Suppressor macrophage treated with lipopolysaccharide for 4 hours (primary cell): ENCODE results near the gene EIF1AX.

Source experiments
- DNase-seq: peaks from one replicate; pipeline ENCODE4 v3.0.0-alpha.2; 2020

The EIF1AX gene

DNA sequence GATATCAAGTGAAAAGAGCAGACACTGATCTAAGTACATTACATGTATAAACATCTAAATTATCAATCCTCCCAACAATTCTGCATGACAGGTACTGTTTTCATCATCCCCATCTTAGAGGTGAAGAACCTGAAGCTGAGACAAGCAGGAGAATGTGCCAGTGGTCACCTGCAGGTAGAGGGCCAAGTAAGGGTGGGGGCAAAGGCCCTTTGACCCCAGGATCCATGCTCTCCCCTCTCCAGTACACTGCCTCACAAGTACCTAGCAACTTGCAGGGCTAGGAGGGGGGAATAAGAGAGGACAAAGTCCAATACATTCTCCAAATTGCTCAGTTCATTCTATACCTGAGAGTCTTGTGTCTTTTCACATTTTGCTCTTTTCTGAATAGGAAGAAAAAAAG is 16.7 kb downstream of the EIF1AX start:
- no peak for DNase-seq

DNA sequence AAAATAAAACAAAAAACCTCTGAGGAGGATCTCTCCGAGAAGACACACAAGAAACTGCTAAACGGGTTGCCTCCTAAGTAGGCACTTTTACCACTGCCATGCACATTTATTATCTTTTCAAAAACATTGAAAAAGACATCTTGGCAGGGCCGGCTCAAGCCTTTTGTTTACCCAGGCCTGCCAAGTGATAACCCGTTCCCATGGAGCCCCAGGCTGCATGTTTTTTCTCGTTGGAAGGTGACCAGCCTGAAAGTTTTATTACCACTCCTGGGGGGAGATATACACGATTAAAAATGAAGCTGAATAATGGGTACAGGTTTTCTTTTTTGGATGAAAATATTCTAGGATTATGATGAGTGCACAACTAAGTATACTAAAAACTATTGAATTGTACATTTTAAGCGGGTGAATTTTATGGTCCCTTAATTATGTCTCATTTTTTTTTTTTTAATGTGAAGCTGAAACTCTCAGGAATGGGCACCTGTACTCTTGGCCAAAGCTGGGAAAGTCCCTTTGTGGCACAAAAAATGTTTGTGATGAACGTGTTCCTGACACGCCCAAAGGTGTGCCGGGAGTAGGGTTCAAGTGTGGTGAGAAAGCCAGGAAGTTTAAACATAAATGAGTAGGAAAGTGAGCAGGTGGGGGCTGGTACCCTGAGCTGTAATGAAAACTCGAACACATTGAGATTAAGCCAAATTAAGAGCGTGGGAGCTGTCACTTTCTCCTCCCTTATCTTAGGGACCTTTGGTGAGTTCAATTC is 23.4 kb downstream of the EIF1AX start:
- DNase-seq, result no peak

DNA sequence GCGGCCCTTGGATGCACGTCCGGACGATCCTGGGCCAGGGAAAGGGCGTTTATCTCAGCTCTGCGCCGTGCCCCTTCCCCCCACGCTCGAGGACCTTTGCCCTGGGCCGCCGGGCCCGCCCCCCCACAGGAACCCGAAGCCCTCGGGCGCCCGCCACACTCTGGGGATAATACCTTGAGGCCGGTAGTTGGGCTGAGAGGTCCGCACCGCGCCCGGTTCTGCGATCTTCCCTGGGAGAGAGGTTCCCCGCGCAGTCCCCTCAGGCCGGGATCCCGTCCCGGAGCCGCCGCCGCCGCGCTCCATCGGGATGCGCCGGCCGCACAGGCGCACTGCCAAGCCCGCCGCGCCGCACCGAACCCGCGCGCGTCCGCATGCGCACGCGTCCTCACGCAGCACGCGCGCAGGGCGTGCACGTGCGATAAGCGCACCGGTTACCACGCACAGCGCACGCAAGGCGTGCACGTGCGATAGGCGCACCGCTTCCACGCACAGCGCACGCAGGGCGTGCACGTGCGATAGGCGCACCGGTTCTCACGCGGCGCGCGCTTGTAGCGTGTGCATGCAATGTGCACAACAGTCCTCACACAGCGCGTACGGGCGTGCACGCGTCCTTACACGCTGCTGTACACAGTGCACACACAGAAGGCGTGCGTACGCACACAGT is 24.9 kb downstream of the EIF1AX start, which contains the start of gene MAP7D2:
Gene MAP7D2, minus strand, starts transcription at position 331 of the 664 bp plus-strand sequence. Its CDS starts 28 bp downstream, at position 303.
- DNase-seq, result no peak

DNA sequence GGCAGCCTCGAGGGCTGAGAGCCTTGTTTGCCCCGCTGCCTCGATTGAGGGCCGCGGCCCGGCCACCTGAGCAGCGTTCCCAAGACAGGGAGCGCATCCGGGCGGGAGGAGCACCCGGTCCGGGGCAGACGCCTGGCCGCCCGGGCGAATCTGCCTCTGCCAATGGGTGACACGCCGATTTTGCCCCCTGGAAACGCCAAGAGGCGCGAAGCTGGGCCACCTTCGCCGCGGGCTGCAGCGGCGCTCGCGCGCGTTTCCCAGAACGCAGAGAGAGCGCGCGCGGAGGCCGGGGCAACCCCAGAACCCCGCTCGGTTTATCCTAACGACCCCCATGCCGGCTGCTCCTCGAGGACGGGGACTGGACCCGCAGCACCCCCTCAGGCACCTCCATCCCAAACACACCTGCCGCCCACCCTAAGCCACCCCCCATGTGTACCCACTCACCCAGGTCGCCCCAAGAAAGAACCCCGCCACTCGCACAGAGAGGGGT is 25.5 kb downstream of the EIF1AX start:
- no peak for DNase-seq

DNA sequence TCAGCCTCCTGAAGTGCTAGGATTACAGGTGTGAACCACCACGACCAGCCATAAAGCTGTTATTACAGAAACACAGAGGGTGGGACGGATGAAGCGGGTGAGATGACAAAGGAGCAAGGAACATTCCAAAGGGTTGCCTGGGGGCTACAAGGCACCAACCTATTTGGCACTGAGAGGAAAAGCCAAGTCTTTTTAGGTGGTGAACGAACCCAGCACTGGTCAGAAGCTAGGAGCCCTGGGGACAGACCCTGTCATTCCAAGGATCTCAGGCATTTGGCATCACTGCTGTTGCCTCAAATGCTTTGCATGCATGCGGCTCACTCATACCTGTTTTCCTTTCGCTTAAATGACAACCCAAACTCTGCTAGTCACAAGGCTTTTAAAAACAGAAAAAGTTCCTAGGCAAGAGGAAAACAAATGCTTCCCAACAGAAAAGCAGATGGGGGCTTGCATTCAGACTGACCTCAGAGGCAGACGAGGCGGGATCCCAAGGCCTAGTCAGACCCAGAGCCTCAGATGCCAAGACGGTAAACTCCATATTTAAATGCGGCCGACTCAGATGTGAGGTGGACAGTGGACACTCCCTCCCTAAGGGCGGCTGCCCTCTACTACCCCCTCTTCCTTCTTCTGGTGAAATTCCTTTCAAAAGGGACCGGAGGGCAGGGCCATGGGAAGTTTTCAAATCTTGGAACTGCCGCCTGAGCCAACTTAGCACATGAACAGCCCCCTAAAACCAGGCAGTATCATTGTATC is 29.4 kb downstream of the EIF1AX start:
- DNase-seq, result no peak

DNA sequence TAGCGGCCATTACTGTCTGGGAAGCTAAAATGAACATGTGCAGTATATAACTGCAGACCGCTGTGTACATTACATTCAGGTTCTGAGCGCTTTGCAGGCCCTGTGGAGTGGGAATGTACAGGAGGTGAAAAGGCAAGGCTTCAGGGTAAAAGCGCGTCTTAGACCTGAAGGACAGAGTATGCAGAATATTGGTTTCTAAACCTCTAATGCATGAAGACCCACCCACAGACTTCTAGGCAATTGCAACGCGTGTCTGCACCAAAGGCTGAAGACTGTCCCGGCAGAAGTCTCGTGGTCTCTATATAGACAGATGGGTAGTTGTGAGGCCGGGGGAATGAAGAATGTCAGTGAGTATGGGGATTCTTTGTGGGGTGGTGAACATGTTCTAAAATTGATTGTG is 30.4 kb downstream of the EIF1AX start:
- no peak for DNase-seq

DNA sequence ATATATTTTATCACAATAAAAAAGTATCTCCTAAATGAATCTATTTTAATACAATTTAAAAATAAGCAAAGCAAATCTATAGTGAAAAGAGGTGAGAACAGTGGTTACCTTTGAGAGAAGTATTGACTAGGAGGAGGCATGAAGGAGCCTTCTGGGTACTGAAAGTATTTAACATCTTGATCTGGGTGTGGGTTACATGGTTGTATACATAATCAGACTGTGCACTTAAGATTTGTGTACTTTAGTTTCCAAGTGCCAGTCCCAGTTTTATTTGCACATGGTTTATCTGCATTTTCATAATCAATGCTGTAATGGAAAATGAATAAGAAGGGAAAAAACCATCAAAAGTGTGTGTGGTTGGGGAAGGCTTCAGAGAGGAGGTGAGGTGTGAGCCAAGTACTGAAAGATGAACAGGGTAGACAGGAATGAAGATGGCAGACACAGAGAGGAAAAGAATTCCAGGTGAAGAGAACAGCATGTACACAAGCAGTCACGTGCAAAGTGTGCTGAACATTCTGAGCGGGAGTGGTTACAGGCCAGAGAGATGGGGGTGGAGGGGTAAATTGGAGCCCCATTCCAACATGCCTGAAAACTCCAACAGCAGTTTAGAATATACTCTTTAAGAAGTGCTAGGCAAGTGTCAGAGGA is 39.6 kb downstream of the EIF1AX start:
- no peak for DNase-seq

DNA sequence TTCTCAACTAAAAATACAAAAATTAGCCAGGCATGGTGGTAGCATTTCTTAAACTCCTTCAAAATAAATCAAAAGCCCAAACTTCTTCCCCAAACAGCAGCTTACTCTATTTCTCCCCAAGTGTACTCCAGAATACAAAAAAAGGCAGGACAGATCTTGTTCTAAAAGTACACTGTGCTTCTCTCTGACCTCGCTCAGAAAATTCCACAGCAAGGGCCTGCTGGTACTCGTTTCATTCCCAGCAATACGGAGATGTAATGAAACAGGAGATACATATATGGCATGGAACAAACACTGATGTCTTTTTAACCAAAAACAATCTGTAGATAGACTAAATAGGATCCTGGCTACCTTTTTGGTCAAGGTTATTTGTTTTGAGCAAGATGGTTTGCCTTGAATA is 50.1 kb downstream of the EIF1AX start:
- no peak for DNase-seq

DNA sequence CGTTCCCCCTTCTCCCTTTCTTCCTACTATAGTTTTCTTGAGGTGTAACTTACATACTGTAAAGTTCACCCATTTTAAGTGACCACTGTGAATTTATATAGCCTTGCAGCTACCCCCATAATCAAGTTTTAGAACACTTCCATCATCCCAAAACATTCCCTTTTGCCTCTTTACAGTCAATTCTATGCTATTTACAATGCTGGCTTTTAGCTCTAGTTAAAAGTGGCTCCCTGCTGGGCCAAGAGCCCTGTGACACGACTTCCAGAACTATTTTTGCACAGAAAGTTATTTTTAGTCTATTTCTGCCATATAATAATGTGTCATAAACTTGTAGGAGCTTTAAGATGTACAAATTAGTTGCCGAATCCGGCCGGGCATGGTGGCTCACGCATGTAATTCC is 51.8 kb downstream of the EIF1AX start:
- DNase-seq, result no peak

DNA sequence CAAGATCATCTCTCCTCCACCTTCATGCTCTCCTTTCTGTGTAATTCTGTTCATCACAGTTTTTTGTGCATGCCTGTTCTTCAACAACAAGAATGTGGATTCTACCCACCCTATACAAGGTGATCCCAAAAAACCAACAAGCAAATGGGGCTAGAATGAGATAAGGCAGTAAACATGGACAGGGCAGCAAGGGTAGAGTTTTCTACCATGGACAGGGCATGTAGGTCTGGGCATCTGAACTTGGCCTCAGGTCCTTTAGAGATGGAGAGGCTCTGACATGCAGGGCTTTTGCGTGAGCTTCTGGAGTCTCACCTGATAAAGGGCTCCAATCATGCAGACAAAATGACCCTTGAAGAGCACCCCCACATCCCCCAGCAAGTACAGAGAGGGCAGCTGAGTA is 61.4 kb downstream of the EIF1AX start:
- no peak for DNase-seq
